Stomach (tissue), 4 donors: ENCODE data around the gene MYOM1.

Source experiments
- POLR2A ChIP-seq, 4 donors: fragments of 450-650 bp; IDR thresholded peaks; one replicate each; pipeline ENCODE4 v1.6.1; 2016; ENCODE audit warnings: antibody characterized with exemption in 4 of 4, control low read depth in 2 of 4, mild to moderate bottlenecking in 1 of 4, moderate library complexity in 1 of 4
- TF ChIP-seq, protein P1 (sequence below), 7 experiments: fragments of 450-650 bp in 4 of 7; fragments of 200-600 bp in 3 of 7; sonication (generic) in 3 of 7; IDR thresholded peaks; one replicate each; pipeline ENCODE4 v1.5.1; 2016 to 2019; ENCODE audit warnings: antibody characterized with exemption in 7 of 7, control low read depth in 2 of 7, mild to moderate bottlenecking in 1 of 7

DNA sequence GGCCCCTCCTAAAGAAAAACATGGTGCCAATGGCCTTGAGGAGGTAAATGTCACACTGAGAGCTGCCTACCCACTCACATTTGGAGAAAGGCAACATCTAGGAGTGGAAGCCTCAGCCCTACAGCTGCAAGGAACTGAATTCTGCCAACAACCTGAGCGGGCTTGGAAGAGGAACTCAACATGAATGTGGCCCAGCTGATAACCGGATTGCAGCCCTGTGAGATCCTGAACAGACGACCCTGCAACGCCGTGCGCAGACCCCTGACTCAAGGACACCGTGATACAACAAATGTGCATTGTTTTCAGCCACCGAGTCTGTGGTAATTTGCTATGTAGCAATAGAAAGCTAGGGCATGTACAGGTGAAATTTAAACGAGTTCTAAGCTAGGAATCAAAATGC, 99.4 kb downstream of the MYOM1 start:
- TF ChIP-seq, protein P1, sequence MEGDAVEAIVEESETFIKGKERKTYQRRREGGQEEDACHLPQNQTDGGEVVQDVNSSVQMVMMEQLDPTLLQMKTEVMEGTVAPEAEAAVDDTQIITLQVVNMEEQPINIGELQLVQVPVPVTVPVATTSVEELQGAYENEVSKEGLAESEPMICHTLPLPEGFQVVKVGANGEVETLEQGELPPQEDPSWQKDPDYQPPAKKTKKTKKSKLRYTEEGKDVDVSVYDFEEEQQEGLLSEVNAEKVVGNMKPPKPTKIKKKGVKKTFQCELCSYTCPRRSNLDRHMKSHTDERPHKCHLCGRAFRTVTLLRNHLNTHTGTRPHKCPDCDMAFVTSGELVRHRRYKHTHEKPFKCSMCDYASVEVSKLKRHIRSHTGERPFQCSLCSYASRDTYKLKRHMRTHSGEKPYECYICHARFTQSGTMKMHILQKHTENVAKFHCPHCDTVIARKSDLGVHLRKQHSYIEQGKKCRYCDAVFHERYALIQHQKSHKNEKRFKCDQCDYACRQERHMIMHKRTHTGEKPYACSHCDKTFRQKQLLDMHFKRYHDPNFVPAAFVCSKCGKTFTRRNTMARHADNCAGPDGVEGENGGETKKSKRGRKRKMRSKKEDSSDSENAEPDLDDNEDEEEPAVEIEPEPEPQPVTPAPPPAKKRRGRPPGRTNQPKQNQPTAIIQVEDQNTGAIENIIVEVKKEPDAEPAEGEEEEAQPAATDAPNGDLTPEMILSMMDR (IDR thresholded peaks at IDR 0.05): no peak
- TF ChIP-seq POLR2A (IDR thresholded peaks at IDR 0.05): no peak
